ENCODE measurements around the gene CNTN4. TPM values are rescaled to one million over a fixed set of nuclear protein-coding genes. Genes with fewer than 3 reads are reported as not detected.

CNTN4 gene
- total RNA-seq, 1 donor from 2014 or later, result 11.0 TPM

GRCh38 chr3:2247831-2248230 is 149.2 kb downstream of the CNTN4 start:
- H3K27me3 ChIP-seq (ENCODE audit: control insufficient read depth in 3 of 3, insufficient read depth in 3 of 3, low read length in 3 of 3), result no peaks in the 10 kb centered on the region

GRCh38 chr3:2250783-2251182 is 152.1 kb downstream of the CNTN4 start:
- H3K9me3 ChIP-seq (ENCODE audit: control insufficient read depth in 3 of 3, low read length in 3 of 3), result no peaks in the 10 kb centered on the region
- H3K4me3 ChIP-seq (ENCODE audit: low read length in 3 of 3), result no peak overlapping the region
- H3K4me1 ChIP-seq (ENCODE audit: control insufficient read depth in 3 of 3, insufficient read depth in 3 of 3, low read length in 3 of 3), result no peaks in the 10 kb centered on the region
- no peak overlapping the region for H3K9ac ChIP-seq (ENCODE audit: low read depth in 1 of 3, low read length in 3 of 3)
- H3K27me3 ChIP-seq (ENCODE audit: control insufficient read depth in 3 of 3, insufficient read depth in 3 of 3, low read length in 3 of 3), result no peaks in the 10 kb centered on the region
- no peak overlapping the region for H3K27ac ChIP-seq (ENCODE audit: low read depth, low read length)
- H3K36me3 ChIP-seq (ENCODE audit: control insufficient read depth in 3 of 3, insufficient read depth in 3 of 3, low read length in 3 of 3), result no peaks in the 10 kb centered on the region

More at GRCh38 chr3:2247831-2248230, 149.2 kb downstream of the CNTN4 start:
- H3K9ac ChIP-seq (ENCODE audit: low read depth in 1 of 3, low read length in 3 of 3), result no peak overlapping the region
- no peak overlapping the region for H3K4me3 ChIP-seq (ENCODE audit: low read length in 3 of 3)
- H3K27ac ChIP-seq (ENCODE audit: low read depth, low read length), result no peak overlapping the region
- no peaks in the 10 kb centered on the region for H3K9me3 ChIP-seq (ENCODE audit: control insufficient read depth in 3 of 3, low read length in 3 of 3)
- H3K36me3 ChIP-seq (ENCODE audit: control insufficient read depth in 3 of 3, insufficient read depth in 3 of 3, low read length in 3 of 3), result no peaks in the 10 kb centered on the region
- H3K4me1 ChIP-seq (ENCODE audit: control insufficient read depth in 3 of 3, insufficient read depth in 3 of 3, low read length in 3 of 3), result no peaks in the 10 kb centered on the region

GRCh38 chr3:2261747-2262146 is 163.1 kb downstream of the CNTN4 start:
- Histone ChIP-seq H3K4me3 (ENCODE audit: low read length in 3 of 3) (no peak overlapping the region), H3K9me3 (ENCODE audit: control insufficient read depth in 3 of 3, low read length in 3 of 3) (no peaks in the 10 kb centered on the region), H3K4me1 (ENCODE audit: control insufficient read depth in 3 of 3, insufficient read depth in 3 of 3, low read length in 3 of 3) (no peaks in the 10 kb centered on the region)

GRCh38 chr3:2262204-2262603 is 163.5 kb downstream of the CNTN4 start:
- H3K27ac ChIP-seq (ENCODE audit: low read depth, low read length), result no peak overlapping the region
- H3K27me3 ChIP-seq (ENCODE audit: control insufficient read depth in 3 of 3, insufficient read depth in 3 of 3, low read length in 3 of 3), result no peaks in the 10 kb centered on the region
- H3K9me3 ChIP-seq (ENCODE audit: control insufficient read depth in 3 of 3, low read length in 3 of 3), result no peaks in the 10 kb centered on the region
- no peak overlapping the region for H3K4me3 ChIP-seq (ENCODE audit: low read length in 3 of 3)
- no peaks in the 10 kb centered on the region for H3K4me1 ChIP-seq (ENCODE audit: control insufficient read depth in 3 of 3, insufficient read depth in 3 of 3, low read length in 3 of 3)
- H3K36me3 ChIP-seq (ENCODE audit: control insufficient read depth in 3 of 3, insufficient read depth in 3 of 3, low read length in 3 of 3), result no peaks in the 10 kb centered on the region
- H3K9ac ChIP-seq (ENCODE audit: low read depth in 1 of 3, low read length in 3 of 3), result no peak overlapping the region

More at GRCh38 chr3:2261747-2262146, 163.1 kb downstream of the CNTN4 start:
- H3K27ac ChIP-seq (ENCODE audit: low read depth, low read length), result no peak overlapping the region
- H3K27me3 ChIP-seq (ENCODE audit: control insufficient read depth in 3 of 3, insufficient read depth in 3 of 3, low read length in 3 of 3), result no peaks in the 10 kb centered on the region
- no peaks in the 10 kb centered on the region for H3K36me3 ChIP-seq (ENCODE audit: control insufficient read depth in 3 of 3, insufficient read depth in 3 of 3, low read length in 3 of 3)
- H3K9ac ChIP-seq (ENCODE audit: low read depth in 1 of 3, low read length in 3 of 3), result no peak overlapping the region

GRCh38 chr3:2266606-2267005 is 167.9 kb downstream of the CNTN4 start:
- H3K4me1 ChIP-seq (ENCODE audit: control insufficient read depth in 3 of 3, insufficient read depth in 3 of 3, low read length in 3 of 3), result no peaks in the 10 kb centered on the region
- no peak overlapping the region for H3K4me3 ChIP-seq (ENCODE audit: low read length in 3 of 3)
- H3K9me3 ChIP-seq (ENCODE audit: control insufficient read depth in 3 of 3, low read length in 3 of 3), result no peaks in the 10 kb centered on the region
- no peak overlapping the region for H3K9ac ChIP-seq (ENCODE audit: low read depth in 1 of 3, low read length in 3 of 3)
- H3K27me3 ChIP-seq (ENCODE audit: control insufficient read depth in 3 of 3, insufficient read depth in 3 of 3, low read length in 3 of 3), result no peaks in the 10 kb centered on the region
- no peak overlapping the region for H3K27ac ChIP-seq (ENCODE audit: low read depth, low read length)
- no peaks in the 10 kb centered on the region for H3K36me3 ChIP-seq (ENCODE audit: control insufficient read depth in 3 of 3, insufficient read depth in 3 of 3, low read length in 3 of 3)

- H3K4me1 ChIP-seq (ENCODE audit: control insufficient read depth in 3 of 3, insufficient read depth in 3 of 3, low read length in 3 of 3), result no peaks in the 10 kb centered on the region
- H3K27ac ChIP-seq (ENCODE audit: low read depth, low read length), result no peak overlapping the region
- H3K27me3 ChIP-seq (ENCODE audit: control insufficient read depth in 3 of 3, insufficient read depth in 3 of 3, low read length in 3 of 3), result no peaks in the 10 kb centered on the region
- H3K36me3 ChIP-seq (ENCODE audit: control insufficient read depth in 3 of 3, insufficient read depth in 3 of 3, low read length in 3 of 3), result no peaks in the 10 kb centered on the region
- no peak overlapping the region for H3K9ac ChIP-seq (ENCODE audit: low read depth in 1 of 3, low read length in 3 of 3)
- no peaks in the 10 kb centered on the region for H3K9me3 ChIP-seq (ENCODE audit: control insufficient read depth in 3 of 3, low read length in 3 of 3)
- H3K4me3 ChIP-seq (ENCODE audit: low read length in 3 of 3), result no peak overlapping the region
Measured at GRCh38 chr3:2268779-2269178, 170.1 kb downstream of the CNTN4 start.

- Histone ChIP-seq H3K27me3 (ENCODE audit: control insufficient read depth in 3 of 3, insufficient read depth in 3 of 3, low read length in 3 of 3) (no peaks in the 10 kb centered on the region), H3K27ac (ENCODE audit: low read depth, low read length) (no peak overlapping the region), H3K36me3 (ENCODE audit: control insufficient read depth in 3 of 3, insufficient read depth in 3 of 3, low read length in 3 of 3) (no peaks in the 10 kb centered on the region), H3K4me3 (ENCODE audit: low read length in 3 of 3) (no peak overlapping the region), H3K4me1 (ENCODE audit: control insufficient read depth in 3 of 3, insufficient read depth in 3 of 3, low read length in 3 of 3) (no peaks in the 10 kb centered on the region), H3K9me3 (ENCODE audit: control insufficient read depth in 3 of 3, low read length in 3 of 3) (no peaks in the 10 kb centered on the region), H3K9ac (ENCODE audit: low read depth in 1 of 3, low read length in 3 of 3) (no peak overlapping the region)
Measured at GRCh38 chr3:2274526-2274925, 175.9 kb downstream of the CNTN4 start.

GRCh38 chr3:2283818-2284217 is 185.2 kb downstream of the CNTN4 start:
- Histone ChIP-seq H3K9ac (ENCODE audit: low read depth in 1 of 3, low read length in 3 of 3) (no peak overlapping the region), H3K36me3 (ENCODE audit: control insufficient read depth in 3 of 3, insufficient read depth in 3 of 3, low read length in 3 of 3) (no peaks in the 10 kb centered on the region), H3K9me3 (ENCODE audit: control insufficient read depth in 3 of 3, low read length in 3 of 3) (no peaks in the 10 kb centered on the region), H3K4me1 (ENCODE audit: control insufficient read depth in 3 of 3, insufficient read depth in 3 of 3, low read length in 3 of 3) (no peaks in the 10 kb centered on the region), H3K4me3 (ENCODE audit: low read length in 3 of 3) (no peak overlapping the region), H3K27me3 (ENCODE audit: control insufficient read depth in 3 of 3, insufficient read depth in 3 of 3, low read length in 3 of 3) (no peaks in the 10 kb centered on the region), H3K27ac (ENCODE audit: low read depth, low read length) (no peak overlapping the region)

- Histone ChIP-seq H3K9me3 (ENCODE audit: control insufficient read depth in 3 of 3, low read length in 3 of 3) (peaks cover 0 to 2% (median 0%) of the 10 kb centered on the region in 3 donors), H3K4me3 (ENCODE audit: low read length in 3 of 3) (no peak overlapping the region), H3K36me3 (ENCODE audit: control insufficient read depth in 3 of 3, insufficient read depth in 3 of 3, low read length in 3 of 3) (no peaks in the 10 kb centered on the region), H3K27me3 (ENCODE audit: control insufficient read depth in 3 of 3, insufficient read depth in 3 of 3, low read length in 3 of 3) (no peaks in the 10 kb centered on the region), H3K9ac (ENCODE audit: low read depth in 1 of 3, low read length in 3 of 3) (no peak overlapping the region), H3K27ac (ENCODE audit: low read depth, low read length) (no peak overlapping the region), H3K4me1 (ENCODE audit: control insufficient read depth in 3 of 3, insufficient read depth in 3 of 3, low read length in 3 of 3) (no peaks in the 10 kb centered on the region)
Measured at GRCh38 chr3:2300938-2301337, 202.3 kb downstream of the CNTN4 start.

- Histone ChIP-seq H3K27me3 (ENCODE audit: control insufficient read depth in 3 of 3, insufficient read depth in 3 of 3, low read length in 3 of 3) (no peaks in the 10 kb centered on the region), H3K27ac (ENCODE audit: low read depth, low read length) (no peak overlapping the region), H3K9ac (ENCODE audit: low read depth in 1 of 3, low read length in 3 of 3) (no peak overlapping the region), H3K4me1 (ENCODE audit: control insufficient read depth in 3 of 3, insufficient read depth in 3 of 3, low read length in 3 of 3) (no peaks in the 10 kb centered on the region), H3K4me3 (ENCODE audit: low read length in 3 of 3) (no peak overlapping the region), H3K9me3 (ENCODE audit: control insufficient read depth in 3 of 3, low read length in 3 of 3) (peaks cover 0 to 2% (median 0%) of the 10 kb centered on the region in 3 donors), H3K36me3 (ENCODE audit: control insufficient read depth in 3 of 3, insufficient read depth in 3 of 3, low read length in 3 of 3) (no peaks in the 10 kb centered on the region)
Measured at GRCh38 chr3:2301361-2301760, 202.7 kb downstream of the CNTN4 start.

- Histone ChIP-seq H3K36me3 (ENCODE audit: control insufficient read depth in 3 of 3, insufficient read depth in 3 of 3, low read length in 3 of 3) (no peaks in the 10 kb centered on the region), H3K27ac (ENCODE audit: low read depth, low read length) (no peak overlapping the region), H3K4me1 (ENCODE audit: control insufficient read depth in 3 of 3, insufficient read depth in 3 of 3, low read length in 3 of 3) (no peaks in the 10 kb centered on the region), H3K9me3 (ENCODE audit: control insufficient read depth in 3 of 3, low read length in 3 of 3) (no peaks in the 10 kb centered on the region), H3K27me3 (ENCODE audit: control insufficient read depth in 3 of 3, insufficient read depth in 3 of 3, low read length in 3 of 3) (no peaks in the 10 kb centered on the region), H3K9ac (ENCODE audit: low read depth in 1 of 3, low read length in 3 of 3) (no peak overlapping the region), H3K4me3 (ENCODE audit: low read length in 3 of 3) (no peak overlapping the region)
Measured at GRCh38 chr3:2303566-2303965, 204.9 kb downstream of the CNTN4 start.

Measured in skeletal muscle tissue (tissue), 4 donors.